ENCODE results near the gene RAB44.

RAB44 gene

DNA sequence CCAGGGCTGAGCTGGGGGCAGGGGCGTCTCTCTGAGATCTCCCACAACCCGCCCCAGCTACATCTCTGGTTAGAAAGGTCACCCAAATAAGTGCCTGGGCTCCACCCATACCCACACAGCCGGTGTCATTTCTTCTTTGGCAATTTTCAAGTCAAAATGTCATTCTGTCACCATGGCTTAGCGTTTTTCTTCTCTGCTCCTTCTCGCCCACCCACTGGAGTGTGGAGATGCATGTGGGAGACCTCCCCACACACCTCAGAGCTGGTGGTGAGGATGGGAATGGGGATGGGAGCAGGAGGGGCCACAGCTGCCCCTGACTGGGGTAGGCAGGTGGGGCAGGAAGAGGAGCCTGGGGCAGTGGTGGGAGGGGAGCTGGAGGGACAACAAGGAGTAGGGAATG, 78.5 kb downstream of the RAB44 start:
- Histone ChIP-seq H3K4ac (ENCODE audit: low read depth in 1 of 2, low read length in 2 of 2) (no peak overlapping the region), H3K9me3 (ENCODE audit: control insufficient read depth, low read length) (no peaks in the 10 kb centered on the region), H2BK12ac (ENCODE audit: low read length in 2 of 2) (no peak overlapping the region), H3K18ac (ENCODE audit: low read depth in 1 of 2, low read length in 2 of 2) (no peak overlapping the region), H3K36me3 (ENCODE audit: control insufficient read depth in 1 of 2, insufficient read depth in 2 of 2, low read depth in 1 of 2, low read length in 2 of 2) (no peaks in the 10 kb centered on the region), H3K23ac (ENCODE audit: low read length in 2 of 2) (no peak overlapping the region), H4K91ac (ENCODE audit: low read length) (peak overlapping the region; percentile 65), H4K8ac (ENCODE audit: low read length) (no peak overlapping the region), H3K4me1 (ENCODE audit: control insufficient read depth, insufficient read depth, low read depth, low read length) (peaks cover 2% of the 10 kb centered on the region), H2BK5ac (ENCODE audit: low read depth, low read length, poor library complexity, severe bottlenecking) (no peak overlapping the region), H2AFZ (ENCODE audit: low read depth, low read length) (no peak overlapping the region), H3K4me3 (ENCODE audit: insufficient read depth in 1 of 2, low read depth in 1 of 2, low read length in 2 of 2) (no peak overlapping the region), H3K79me1 (replicated peaks; ENCODE audit: low read length, poor library complexity, severe bottlenecking) (no peaks in the 10 kb centered on the region), H3K9ac (ENCODE audit: low read length) (no peak overlapping the region), H3K27me3 (ENCODE audit: control insufficient read depth in 1 of 2, insufficient read depth in 1 of 2, low read length in 2 of 2) (peaks cover 35 to 64% of the 10 kb centered on the region in 2 experiments), H3K27ac (ENCODE audit: low read length, poor library complexity, severe bottlenecking) (no peak overlapping the region), H2BK15ac (ENCODE audit: low read depth, poor library complexity, severe bottlenecking) (no peak overlapping the region), H3K4me2 (ENCODE audit: low read length, poor library complexity, severe bottlenecking) (no peak overlapping the region), H2BK120ac (ENCODE audit: low read depth, low read length) (no peak overlapping the region), H3K14ac (ENCODE audit: low read length in 2 of 2) (no peak overlapping the region), H2AK5ac (ENCODE audit: low read length, severe bottlenecking) (no peak overlapping the region)
- WGBS = 93% methylated on average over 4 of the region's 5 CpGs
- DNase-seq = no peak

- H3K18ac ChIP-seq (ENCODE audit: low read depth in 1 of 2, low read length in 2 of 2) = no peak overlapping the region
- peaks cover 2% of the 10 kb centered on the region for H3K4me1 ChIP-seq (ENCODE audit: control insufficient read depth, insufficient read depth, low read depth, low read length)
- H3K9me3 ChIP-seq (ENCODE audit: control insufficient read depth, low read length) = no peaks in the 10 kb centered on the region
- WGBS = 20% methylated on average over 5 of the region's 5 CpGs
- no peak overlapping the region for H3K14ac ChIP-seq (ENCODE audit: low read length in 2 of 2)
- no peak overlapping the region for H2BK15ac ChIP-seq (ENCODE audit: low read depth, poor library complexity, severe bottlenecking)
- no peak overlapping the region for H2AFZ ChIP-seq (ENCODE audit: low read depth, low read length)
- no peak overlapping the region for H4K8ac ChIP-seq (ENCODE audit: low read length)
- H3K79me1 ChIP-seq (replicated peaks; ENCODE audit: low read length, poor library complexity, severe bottlenecking) = no peaks in the 10 kb centered on the region
- H3K36me3 ChIP-seq (ENCODE audit: control insufficient read depth in 1 of 2, insufficient read depth in 2 of 2, low read depth in 1 of 2, low read length in 2 of 2) = no peaks in the 10 kb centered on the region
- no peak overlapping the region for H3K4me2 ChIP-seq (ENCODE audit: low read length, poor library complexity, severe bottlenecking)
- H3K9ac ChIP-seq (ENCODE audit: low read length) = no peak overlapping the region
- no peak overlapping the region for H3K23ac ChIP-seq (ENCODE audit: low read length in 2 of 2)
- no peak overlapping the region for H2BK120ac ChIP-seq (ENCODE audit: low read depth, low read length)
- H3K4ac ChIP-seq (ENCODE audit: low read depth in 1 of 2, low read length in 2 of 2) = no peak overlapping the region
- no peak overlapping the region for H2BK12ac ChIP-seq (ENCODE audit: low read length in 2 of 2)
- peaks cover 35 to 75% of the 10 kb centered on the region in 2 experiments for H3K27me3 ChIP-seq (ENCODE audit: control insufficient read depth in 1 of 2, insufficient read depth in 1 of 2, low read length in 2 of 2)
- no peak overlapping the region for H2BK5ac ChIP-seq (ENCODE audit: low read depth, low read length, poor library complexity, severe bottlenecking)
- no peak overlapping the region for H3K27ac ChIP-seq (ENCODE audit: low read length, poor library complexity, severe bottlenecking)
- no peak overlapping the region for H4K91ac ChIP-seq (ENCODE audit: low read length)
- no peak for DNase-seq
- no peak overlapping the region for H3K4me3 ChIP-seq (ENCODE audit: insufficient read depth in 1 of 2, low read depth in 1 of 2, low read length in 2 of 2)
- no peak overlapping the region for H2AK5ac ChIP-seq (ENCODE audit: low read length, severe bottlenecking)
Observed at GRCh38 chr6:36777801-36778200, 80.2 kb downstream of the RAB44 start.

DNA sequence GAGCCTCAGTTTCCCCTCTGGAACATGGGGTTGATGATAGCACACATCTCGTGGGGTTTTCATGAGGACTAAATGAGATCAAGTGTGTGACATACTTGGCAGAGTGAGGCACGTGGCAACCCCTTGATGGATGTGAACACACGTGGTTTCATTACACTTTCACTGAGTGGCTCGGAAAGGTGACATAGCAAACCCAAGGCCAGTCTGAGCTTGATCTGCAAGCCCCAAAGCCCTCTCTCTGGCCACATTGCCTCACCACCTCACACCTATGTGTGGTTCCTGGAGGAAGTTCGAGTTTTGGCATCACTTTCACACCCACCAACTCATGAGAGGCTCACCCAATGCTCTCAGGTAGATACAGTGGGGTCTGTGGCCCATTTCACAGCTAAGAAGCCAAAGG, 81.6 kb downstream of the RAB44 start:
- 89% methylated on average over 5 of the region's 5 CpGs for WGBS
- H2AK5ac ChIP-seq (ENCODE audit: low read length, severe bottlenecking) = no peak overlapping the region
- H3K23ac ChIP-seq (ENCODE audit: low read length in 2 of 2) = no peak overlapping the region
- H2BK15ac ChIP-seq (ENCODE audit: low read depth, poor library complexity, severe bottlenecking) = no peak overlapping the region
- no peak overlapping the region for H3K9ac ChIP-seq (ENCODE audit: low read length)
- no peak overlapping the region for H3K4me2 ChIP-seq (ENCODE audit: low read length, poor library complexity, severe bottlenecking)
- H2BK5ac ChIP-seq (ENCODE audit: low read depth, low read length, poor library complexity, severe bottlenecking) = no peak overlapping the region
- H3K9me3 ChIP-seq (ENCODE audit: control insufficient read depth, low read length) = no peaks in the 10 kb centered on the region
- no peak overlapping the region for H3K4me3 ChIP-seq (ENCODE audit: insufficient read depth in 1 of 2, low read depth in 1 of 2, low read length in 2 of 2)
- H3K36me3 ChIP-seq (ENCODE audit: control insufficient read depth in 1 of 2, insufficient read depth in 2 of 2, low read depth in 1 of 2, low read length in 2 of 2) = no peaks in the 10 kb centered on the region
- no peak overlapping the region for H3K27ac ChIP-seq (ENCODE audit: low read length, poor library complexity, severe bottlenecking)
- H3K79me1 ChIP-seq (replicated peaks; ENCODE audit: low read length, poor library complexity, severe bottlenecking) = no peaks in the 10 kb centered on the region
- no peak overlapping the region for H4K8ac ChIP-seq (ENCODE audit: low read length)
- H3K14ac ChIP-seq (ENCODE audit: low read length in 2 of 2) = no peak overlapping the region
- H3K4ac ChIP-seq (ENCODE audit: low read depth in 1 of 2, low read length in 2 of 2) = no peak overlapping the region
- H4K91ac ChIP-seq (ENCODE audit: low read length) = no peak overlapping the region
- H3K4me1 ChIP-seq (ENCODE audit: control insufficient read depth, insufficient read depth, low read depth, low read length) = peaks cover 2% of the 10 kb centered on the region
- no peak overlapping the region for H2AFZ ChIP-seq (ENCODE audit: low read depth, low read length)
- no peak for DNase-seq
- H2BK12ac ChIP-seq (ENCODE audit: low read length in 2 of 2) = no peak overlapping the region
- no peak overlapping the region for H3K18ac ChIP-seq (ENCODE audit: low read depth in 1 of 2, low read length in 2 of 2)
- H3K27me3 ChIP-seq (ENCODE audit: control insufficient read depth in 1 of 2, insufficient read depth in 1 of 2, low read length in 2 of 2) = peaks cover 35 to 79% of the 10 kb centered on the region in 2 experiments
- no peak overlapping the region for H2BK120ac ChIP-seq (ENCODE audit: low read depth, low read length)

DNA sequence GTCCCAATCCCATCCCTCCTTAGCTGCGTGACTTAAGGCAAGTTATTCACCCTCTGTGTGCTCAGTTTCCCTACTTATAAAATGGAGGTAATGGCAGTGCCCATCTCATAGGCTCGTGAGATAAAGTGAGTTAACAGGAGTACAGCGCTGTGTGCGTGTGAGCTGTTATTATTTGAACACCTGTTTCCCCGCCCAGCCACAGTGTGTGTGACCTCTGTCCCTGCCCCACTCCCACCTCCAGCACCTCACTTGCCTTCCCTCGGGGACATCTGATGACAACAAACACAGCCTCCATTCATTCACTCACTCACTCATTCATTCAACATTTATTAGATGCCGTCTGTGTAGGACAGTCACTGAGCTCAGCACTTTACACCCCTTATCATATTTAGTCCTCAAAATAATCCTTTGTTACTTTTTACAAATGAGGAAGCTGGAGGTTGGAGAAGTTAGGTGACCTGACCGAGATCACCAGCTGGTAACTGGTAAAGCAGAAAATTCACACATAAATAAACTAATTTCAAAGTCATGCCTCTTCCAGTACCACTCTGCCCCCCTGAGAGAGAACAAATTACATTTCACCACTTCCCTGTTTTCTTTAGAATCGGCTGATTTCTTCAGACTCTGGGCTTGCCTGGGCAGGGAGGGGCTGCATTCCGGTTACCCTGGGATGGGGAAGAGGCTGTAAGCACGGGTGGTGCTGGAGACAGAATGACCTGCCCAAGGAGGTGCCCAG, 83.0 kb downstream of the RAB44 start:
- Histone ChIP-seq H3K27me3 (ENCODE audit: control insufficient read depth in 1 of 2, insufficient read depth in 1 of 2, low read length in 2 of 2) (peaks cover 30 to 76% of the 10 kb centered on the region in 2 experiments), H3K36me3 (ENCODE audit: control insufficient read depth in 1 of 2, insufficient read depth in 2 of 2, low read depth in 1 of 2, low read length in 2 of 2) (no peaks in the 10 kb centered on the region)
- WGBS = 76% methylated on average over 11 of the region's 11 CpGs

More for the DNA sequence above, 83.0 kb downstream of the RAB44 start:
- Histone ChIP-seq H3K27ac (ENCODE audit: low read length, poor library complexity, severe bottlenecking) (no peak overlapping the region), H2BK15ac (ENCODE audit: low read depth, poor library complexity, severe bottlenecking) (peak overlapping the region; percentile 41), H2BK120ac (ENCODE audit: low read depth, low read length) (no peak overlapping the region), H2BK5ac (ENCODE audit: low read depth, low read length, poor library complexity, severe bottlenecking) (no peak overlapping the region), H3K9ac (ENCODE audit: low read length) (no peak overlapping the region), H3K18ac (ENCODE audit: low read depth in 1 of 2, low read length in 2 of 2) (no peak overlapping the region), H2AFZ (ENCODE audit: low read depth, low read length) (no peak overlapping the region), H2BK12ac (ENCODE audit: low read length in 2 of 2) (no peak overlapping the region), H3K79me1 (replicated peaks; ENCODE audit: low read length, poor library complexity, severe bottlenecking) (no peaks in the 10 kb centered on the region), H3K14ac (ENCODE audit: low read length in 2 of 2) (no peak overlapping the region), H3K4ac (ENCODE audit: low read depth in 1 of 2, low read length in 2 of 2) (no peak overlapping the region), H3K4me2 (ENCODE audit: low read length, poor library complexity, severe bottlenecking) (no peak overlapping the region), H3K4me1 (ENCODE audit: control insufficient read depth, insufficient read depth, low read depth, low read length) (peaks cover 2% of the 10 kb centered on the region), H4K8ac (ENCODE audit: low read length) (no peak overlapping the region), H3K9me3 (ENCODE audit: control insufficient read depth, low read length) (no peaks in the 10 kb centered on the region), H4K91ac (ENCODE audit: low read length) (no peak overlapping the region), H3K23ac (ENCODE audit: low read length in 2 of 2) (no peak overlapping the region), H2AK5ac (ENCODE audit: low read length, severe bottlenecking) (no peak overlapping the region), H3K4me3 (ENCODE audit: insufficient read depth in 1 of 2, low read depth in 1 of 2, low read length in 2 of 2) (no peak overlapping the region)
- no peak for DNase-seq

All from mesenchymal stem cell (in vitro differentiated cells and primary cell).